HG02870 (cell line): Measurements from ENCODE around the gene PRAC1.

Experiments used
- ATAC-seq: cut with Tn5 transposase; IDR thresholded peaks from one replicate; pipeline ENCODE4 v1.9.1; 2021; ENCODE audit warnings: mild to moderate bottlenecking, moderate library complexity; ENCODE audit not compliant: unreplicated experiment

The PRAC1 gene

GRCh38 chr17:48747445-48748363, 25.4 kb upstream of the PRAC1 start:
- no peak for ATAC-seq

GRCh38 chr17:48746916-48747444, 24.7 kb upstream of the PRAC1 start:
- ATAC-seq, result no peak

DNA sequence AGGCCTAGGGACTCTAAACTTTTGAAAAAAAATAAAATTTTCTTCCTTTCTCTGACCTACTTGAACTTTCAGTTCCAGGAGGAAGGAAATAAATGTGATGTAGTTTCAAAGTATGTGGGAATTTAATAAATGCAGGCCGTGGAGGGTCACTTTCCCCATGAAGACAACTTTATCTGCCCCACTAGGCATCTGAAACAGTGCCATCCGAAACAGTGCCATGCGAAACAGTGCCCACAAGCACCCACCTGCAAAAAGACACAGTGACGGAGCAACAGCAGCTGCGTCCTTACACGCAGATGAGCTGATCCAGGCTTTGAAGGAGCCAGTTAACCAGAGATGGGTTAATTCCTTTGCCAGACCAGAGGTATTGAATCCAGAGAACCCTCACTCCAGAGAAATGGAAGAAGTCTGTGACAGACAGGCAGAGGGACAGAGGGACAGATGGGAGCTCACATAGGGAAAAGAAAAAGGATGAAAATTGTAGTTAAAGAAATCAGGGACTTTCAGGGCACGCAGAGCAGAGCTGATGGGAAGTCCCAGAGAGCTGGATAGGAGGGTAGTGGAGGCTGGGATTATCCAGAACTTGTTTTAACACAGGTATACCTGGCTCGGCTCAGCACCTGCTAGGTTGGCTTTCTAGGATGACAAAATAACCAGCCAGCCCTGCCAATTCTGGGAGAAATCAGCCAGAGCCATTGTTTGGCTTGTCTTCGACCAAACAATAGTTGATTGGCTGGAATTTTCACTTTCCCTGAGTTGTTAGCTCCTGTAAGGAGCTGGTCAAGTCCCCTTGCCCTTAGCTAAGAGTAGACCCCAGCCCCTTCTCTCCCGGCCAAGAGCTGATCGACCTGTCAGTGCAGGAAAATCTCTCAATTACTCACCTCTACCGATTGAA, 23.3 kb upstream of the PRAC1 start:
- ATAC-seq, result no peak

GRCh38 chr17:48740537-48740936, 18.2 kb upstream of the PRAC1 start:
- no peak for ATAC-seq

DNA sequence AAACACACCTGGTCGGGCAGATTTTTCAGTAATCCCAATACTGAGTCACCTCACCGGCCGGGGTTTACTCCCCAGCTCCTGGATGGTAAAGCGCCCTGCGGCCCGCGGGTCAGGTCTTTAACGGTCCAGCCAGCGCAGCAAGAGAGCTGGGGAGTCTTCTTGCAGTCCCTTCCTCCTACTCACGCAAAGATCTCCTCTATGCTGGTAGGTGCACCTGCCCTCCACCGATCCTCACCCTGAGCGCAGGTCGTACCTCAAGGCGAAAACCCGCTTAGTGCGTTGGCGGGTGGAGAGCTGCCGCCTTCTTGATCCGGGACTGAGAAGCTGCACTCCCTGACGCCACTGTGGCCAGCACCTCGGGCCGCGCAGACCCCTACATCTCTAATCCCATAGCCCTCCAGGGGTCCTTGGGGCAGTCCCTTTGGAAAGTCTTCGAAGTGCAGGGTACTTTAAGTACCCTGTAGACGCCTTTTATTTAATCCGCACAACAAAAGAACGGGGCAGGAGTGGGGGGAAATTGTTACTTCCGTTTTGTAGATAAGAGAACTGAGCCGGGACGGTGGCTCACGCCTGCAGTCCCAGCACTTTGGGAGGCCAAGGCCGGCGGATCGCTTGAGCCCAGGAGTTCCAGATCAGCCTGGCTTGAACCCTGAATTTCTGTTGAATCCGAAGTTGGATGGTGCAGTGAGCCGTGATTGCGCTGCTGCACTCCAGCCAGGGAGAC, 16.6 kb upstream of the PRAC1 start:
- no peak for ATAC-seq

DNA sequence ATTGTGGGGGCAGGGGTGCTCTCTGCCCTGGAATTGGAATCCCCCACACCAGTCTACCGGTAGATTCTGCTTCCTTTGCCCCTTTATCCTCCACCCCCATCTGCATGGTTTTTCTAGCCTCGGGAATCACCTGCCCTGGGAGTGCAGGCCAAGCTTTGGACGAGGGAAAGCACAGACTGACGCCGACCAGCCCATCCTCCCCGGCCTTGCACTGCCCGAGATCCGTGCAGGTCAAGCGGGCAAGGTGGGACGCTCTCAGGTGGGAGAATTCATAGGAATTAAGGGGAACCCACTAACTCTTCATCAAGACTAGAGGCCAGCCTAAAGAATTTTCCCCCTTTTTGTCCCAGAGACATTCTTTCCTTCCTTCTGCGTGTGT, 16.1 kb upstream of the PRAC1 start:
- no peak for ATAC-seq

DNA sequence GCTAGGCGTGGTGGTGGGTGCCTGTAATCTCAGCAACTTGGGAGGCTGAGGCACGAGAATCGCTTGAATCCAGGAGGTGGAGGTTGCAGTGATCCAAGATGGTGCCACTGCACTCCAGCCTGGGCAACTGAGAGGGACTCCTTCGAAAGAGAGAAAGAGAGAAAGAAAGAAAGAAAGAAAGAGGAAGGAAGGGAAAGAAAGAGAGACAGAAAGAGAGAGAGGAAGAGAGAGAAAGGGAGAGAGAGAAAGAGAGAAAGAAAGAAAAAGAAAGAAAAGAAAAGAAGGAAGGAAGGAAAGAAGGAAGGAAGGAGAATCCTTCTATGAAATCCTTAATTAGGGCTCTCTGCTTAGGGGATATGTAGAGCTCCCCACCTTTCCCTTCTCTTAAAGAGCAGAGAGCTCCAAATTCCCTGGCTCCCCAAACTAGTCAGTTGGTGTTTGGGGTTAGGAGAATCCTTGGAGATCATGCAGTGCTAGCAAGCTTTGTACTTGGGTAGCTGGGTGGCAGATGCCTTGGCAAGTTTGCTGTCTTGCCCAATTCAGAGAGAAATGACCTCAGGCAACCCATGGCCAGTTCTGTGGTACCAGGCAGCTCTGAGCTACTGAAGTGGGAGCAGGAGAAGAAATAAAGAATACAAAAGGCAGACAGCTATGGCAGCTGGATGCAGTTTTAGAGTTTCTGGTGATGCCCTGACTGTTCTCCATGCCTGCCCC, 15.2 kb upstream of the PRAC1 start:
- no peak for ATAC-seq

DNA sequence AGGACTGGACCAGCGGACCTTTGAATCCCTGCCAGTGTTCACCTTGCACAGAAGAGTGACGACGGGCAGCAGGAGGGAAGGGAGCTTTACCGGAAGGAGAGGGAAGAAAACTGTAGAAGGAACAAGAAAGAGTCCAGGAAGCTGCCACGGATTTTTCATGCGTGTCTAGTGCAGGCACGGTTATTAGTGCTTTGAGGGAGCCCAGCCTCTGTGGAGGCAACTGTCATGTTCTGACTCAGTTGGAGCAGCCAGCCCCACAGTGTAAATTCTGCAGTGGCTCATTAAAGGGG, 12.7 kb upstream of the PRAC1 start:
- ATAC-seq, result no peak

GRCh38 chr17:48734333-48735061, 12.2 kb upstream of the PRAC1 start:
- ATAC-seq, result no peak

GRCh38 chr17:48733632-48734328, 11.5 kb upstream of the PRAC1 start:
- ATAC-seq, result no peak

DNA sequence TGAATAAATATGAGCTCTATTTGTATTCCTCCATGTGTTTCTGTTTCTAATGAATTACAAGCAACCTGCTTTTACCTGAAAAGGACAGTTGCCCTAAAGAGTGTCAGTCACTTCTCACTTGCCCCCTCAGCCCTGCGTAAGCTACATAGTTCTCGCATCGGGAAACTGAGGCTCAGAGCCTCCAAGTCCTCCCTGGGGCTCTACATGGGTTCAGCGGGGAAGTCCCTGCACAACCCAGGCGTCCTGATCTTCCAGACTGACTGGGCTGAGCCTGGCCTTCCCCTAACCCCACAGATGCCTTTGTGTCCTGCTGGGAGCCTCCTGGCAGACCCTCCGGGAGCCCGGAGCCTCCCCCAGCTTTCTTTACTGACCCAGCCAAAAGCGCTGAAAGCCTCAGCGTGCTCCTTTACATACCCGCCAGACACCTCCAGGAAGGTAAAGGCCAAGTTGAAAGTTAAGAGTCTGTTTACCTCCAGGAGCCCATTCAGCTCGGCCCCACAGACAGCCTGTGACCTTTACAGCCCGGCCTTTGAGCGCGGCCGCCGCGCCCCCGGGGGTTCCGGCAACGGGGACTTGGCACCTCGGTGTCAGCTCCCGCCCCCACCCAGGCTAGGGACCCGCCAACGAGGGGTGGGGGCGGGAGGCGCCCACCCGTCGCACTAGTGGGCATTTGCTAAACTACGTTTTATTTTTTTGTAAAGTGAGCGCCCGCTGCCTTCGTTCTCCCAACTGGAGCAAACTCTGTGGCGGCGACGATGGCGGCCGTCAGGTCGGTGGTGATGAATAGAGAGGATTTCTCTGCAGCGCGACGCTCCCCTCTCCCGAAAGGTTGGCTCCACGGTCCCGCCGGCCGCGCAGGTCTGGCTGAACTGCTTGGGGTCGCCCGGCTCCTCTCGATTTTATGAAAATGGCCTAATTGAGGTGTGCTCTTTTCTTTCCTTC, 10.6 kb upstream of the PRAC1 start:
- ATAC-seq, result no peak

GRCh38 chr17:48731355-48731754, 9.0 kb upstream of the PRAC1 start:
- no peak for ATAC-seq

DNA sequence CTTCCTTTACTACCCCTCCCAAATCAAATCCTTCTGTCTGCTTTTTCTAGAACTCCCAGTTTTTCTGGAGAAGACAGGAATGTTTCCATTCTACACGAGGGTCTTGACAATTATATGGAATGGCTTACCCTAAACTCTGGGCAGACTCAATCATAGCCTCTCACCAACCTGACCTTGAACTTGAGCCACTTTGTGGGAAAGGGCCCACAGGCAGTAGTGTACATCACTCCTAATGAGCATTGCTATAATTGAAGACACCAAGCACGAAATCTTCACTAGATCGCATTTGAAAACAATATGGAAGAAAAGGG, 7.9 kb upstream of the PRAC1 start:
- ATAC-seq, result no peak

DNA sequence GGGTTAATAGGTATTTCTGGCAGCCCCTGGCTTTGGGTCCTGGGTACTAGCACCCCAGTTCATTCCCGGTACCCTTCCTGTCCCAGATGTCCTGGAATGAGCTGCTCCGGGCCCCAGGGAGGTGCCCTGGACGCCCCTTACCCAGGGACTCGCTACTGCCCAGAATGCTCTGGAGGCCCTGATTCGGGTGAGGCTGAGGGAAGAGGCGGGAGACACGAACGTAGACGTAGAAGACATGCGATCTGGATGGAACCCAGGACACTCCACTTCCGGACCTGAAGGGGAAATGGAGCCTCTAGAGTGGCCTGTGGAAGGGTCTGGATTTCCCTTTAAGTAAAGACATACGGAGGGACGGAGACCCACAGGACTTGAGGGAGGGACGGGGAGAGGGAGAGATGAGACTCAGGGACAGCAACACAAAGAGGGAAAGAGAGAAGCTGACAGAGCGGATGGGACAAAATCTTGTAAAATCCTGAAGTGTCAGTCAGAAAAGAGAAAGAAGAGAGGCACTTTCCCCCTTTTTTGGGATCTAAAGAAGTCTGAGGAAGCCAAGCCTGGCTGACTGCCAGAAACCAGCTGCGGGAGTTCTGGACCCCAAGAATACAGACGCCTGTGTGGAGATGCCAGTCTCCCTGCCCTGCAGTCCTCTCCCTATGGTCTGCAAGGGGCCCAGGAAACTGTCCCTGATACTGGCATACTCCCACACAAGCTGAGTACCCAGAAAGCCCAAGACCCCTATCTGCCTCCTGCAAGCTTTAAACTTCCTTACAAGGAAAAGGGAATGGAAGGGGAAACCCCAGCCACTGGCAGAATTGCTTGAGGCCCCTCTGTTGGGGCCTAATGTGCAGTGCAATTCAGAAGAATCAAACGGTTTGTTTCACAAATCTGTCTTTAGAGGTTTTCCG, 7.3 kb upstream of the PRAC1 start:
- no peak for ATAC-seq

DNA sequence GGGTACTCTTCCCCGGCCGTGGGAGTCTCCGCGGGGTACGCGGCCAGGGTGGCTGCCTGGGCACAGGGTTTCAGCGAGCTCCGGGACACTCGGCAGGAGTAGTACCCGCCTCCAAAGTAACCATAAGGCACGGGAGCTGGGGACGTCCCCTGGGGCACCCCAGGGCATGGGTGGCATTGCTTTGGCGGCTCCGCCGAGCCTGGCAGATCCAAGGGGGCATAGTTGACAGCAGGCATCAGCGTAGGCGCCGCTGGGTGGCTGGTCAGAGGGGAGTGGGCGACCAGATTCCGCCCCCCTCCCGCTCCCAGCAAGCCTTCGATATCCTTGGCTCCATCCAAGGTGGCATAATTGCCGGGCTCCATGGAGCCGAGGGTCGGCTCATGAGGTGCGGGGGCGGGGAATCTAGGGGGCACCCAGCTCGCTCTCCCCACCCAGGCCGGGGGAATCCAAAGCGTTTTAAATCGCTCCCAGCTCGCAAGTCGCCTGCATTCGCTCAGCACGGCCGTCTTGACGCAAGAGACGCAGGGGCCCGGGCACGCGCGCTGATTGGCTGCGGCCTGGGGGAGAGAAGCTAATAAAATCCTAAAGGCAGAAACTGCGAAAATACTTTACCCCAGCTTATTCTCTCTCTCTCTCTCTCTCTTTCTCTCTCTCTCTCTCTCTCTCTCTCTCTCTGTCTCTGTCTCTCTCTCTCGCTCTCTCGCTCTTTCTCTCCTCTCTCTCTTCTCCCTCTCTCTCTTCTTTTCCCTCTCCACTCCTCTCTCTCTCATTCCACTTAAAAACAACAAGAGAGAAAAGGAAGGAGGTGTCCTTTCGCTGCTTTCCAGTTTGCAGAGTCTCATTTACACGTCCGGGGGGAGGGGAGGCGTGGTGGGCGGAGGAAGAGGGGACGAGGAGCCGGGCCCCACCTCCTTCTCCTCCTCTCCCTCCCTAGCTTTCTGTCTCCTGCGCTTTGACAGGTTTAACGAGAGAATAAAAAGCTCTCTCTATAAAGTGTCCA, 6.2 kb upstream of the PRAC1 start, which contains the start of gene HOXB13:
Gene HOXB13, minus strand, starts transcription at position 519 of the 1,000 bp plus-strand sequence. Its CDS starts 157 bp downstream, at position 362.
- no peak for ATAC-seq
